Measurements from ENCODE around the gene IGSF21.

The IGSF21 gene

GRCh38 chr1:18327650-18328049 lies 220.1 kb downstream of the IGSF21 start:
- no peak overlapping the region for H3K4me3 ChIP-seq (replicated peaks; ENCODE audit: low read depth, low read length)
- TF ChIP-seq CTCF (IDR thresholded peaks at IDR 0.05; ENCODE audit: low read depth, low read length, missing control alignments): no peak

GRCh38 chr1:18328803-18329202 lies 221.2 kb downstream of the IGSF21 start:
- DNase-seq (ENCODE audit: extremely low read depth, low read depth): no peak
- no peak overlapping the region for H3K4me3 ChIP-seq (replicated peaks; ENCODE audit: low read depth, low read length)
- no peak for TF ChIP-seq CTCF (IDR thresholded peaks at IDR 0.05; ENCODE audit: low read depth, low read length, missing control alignments)

More at GRCh38 chr1:18327650-18328049, 220.1 kb downstream of the IGSF21 start:
- no peak for DNase-seq (ENCODE audit: extremely low read depth, low read depth)

GRCh38 chr1:18329469-18330253 lies 222.1 kb downstream of the IGSF21 start:
- H3K4me3 ChIP-seq (replicated peaks; ENCODE audit: low read depth, low read length): no peak overlapping the region
- DNase-seq (ENCODE audit: extremely low read depth, low read depth): no peak
- TF ChIP-seq CTCF (IDR thresholded peaks at IDR 0.05; ENCODE audit: low read depth, low read length, missing control alignments): no peak

GRCh38 chr1:18332576-18332975 lies 225.0 kb downstream of the IGSF21 start:
- H3K4me3 ChIP-seq (replicated peaks; ENCODE audit: low read depth, low read length): no peak overlapping the region
- no peak for TF ChIP-seq CTCF (IDR thresholded peaks at IDR 0.05; ENCODE audit: low read depth, low read length, missing control alignments)
- DNase-seq (ENCODE audit: extremely low read depth, low read depth): no peak

- TF ChIP-seq CTCF (IDR thresholded peaks at IDR 0.05; ENCODE audit: low read depth, low read length, missing control alignments): no peak
- no peak overlapping the region for H3K4me3 ChIP-seq (replicated peaks; ENCODE audit: low read depth, low read length)
- DNase-seq (ENCODE audit: extremely low read depth, low read depth): no peak
These were observed 225.6 kb downstream of the IGSF21 start for GRCh38 chr1:18333220-18333619.

GRCh38 chr1:18336801-18337200 lies 229.2 kb downstream of the IGSF21 start:
- no peak overlapping the region for H3K4me3 ChIP-seq (replicated peaks; ENCODE audit: low read depth, low read length)
- DNase-seq (ENCODE audit: extremely low read depth, low read depth): no peak
- no peak for TF ChIP-seq CTCF (IDR thresholded peaks at IDR 0.05; ENCODE audit: low read depth, low read length, missing control alignments)

GRCh38 chr1:18337757-18338156 lies 230.2 kb downstream of the IGSF21 start:
- H3K4me3 ChIP-seq (replicated peaks; ENCODE audit: low read depth, low read length): no peak overlapping the region
- no peak for DNase-seq (ENCODE audit: extremely low read depth, low read depth)
- no peak for TF ChIP-seq CTCF (IDR thresholded peaks at IDR 0.05; ENCODE audit: low read depth, low read length, missing control alignments)

Measured in HFF-Myc (cell line).